T47D (cell line): ENCODE results near the gene ALK.

Experiments
- DNase-seq, 2 experiments: peaks; one replicate each; pipeline versions ENCODE4 v3.0.0 to v3.0.0-alpha.2; 2011 to 2012; ENCODE audit warnings: low read depth in 1 of 2, low spot score in 1 of 2
- JUND ChIP-seq: IDR thresholded peaks from 2 replicates; pipeline ENCODE4 v1.6.1; 2012; ENCODE audit warnings: low read depth
- in situ Hi-C: cut with HindIII; loops from 2 replicates; pipeline ENCODE4 v1.10.0; 2016; ENCODE audit warnings: low sequenced_read_pairs, low pct_unique_long_range_greater_than_20kb

Gene ALK

DNA sequence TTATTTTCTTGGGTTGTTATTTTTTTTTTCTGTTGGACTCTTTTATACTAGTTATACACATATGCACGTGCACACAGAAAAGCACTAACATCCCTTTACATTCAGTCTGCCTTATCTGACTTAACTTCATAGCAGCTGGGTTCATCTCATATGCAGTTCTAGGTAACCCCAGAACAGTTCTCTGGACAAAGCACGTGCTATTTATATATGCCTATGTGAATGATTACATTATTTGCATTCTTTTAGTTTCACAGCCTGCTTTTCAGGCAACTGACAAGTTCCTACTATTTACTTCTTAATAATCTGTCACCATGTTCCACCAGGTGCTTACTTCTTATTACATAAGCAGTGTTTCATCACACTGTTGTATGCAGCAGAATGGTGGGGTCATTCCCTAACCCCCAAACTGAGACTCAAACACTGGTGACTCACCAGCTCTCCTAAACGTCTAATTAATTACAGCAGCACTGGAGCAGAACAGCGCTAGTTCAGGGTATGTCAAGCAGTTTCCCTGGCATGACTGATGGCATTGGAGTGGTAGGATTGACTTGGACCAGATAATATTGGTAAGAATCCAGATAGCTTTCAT is 433.3 kb downstream of the ALK start:
- no peak for DNase-seq
- no peak for TF ChIP-seq JUND
- in situ Hi-C loops, result no loop called here

DNA sequence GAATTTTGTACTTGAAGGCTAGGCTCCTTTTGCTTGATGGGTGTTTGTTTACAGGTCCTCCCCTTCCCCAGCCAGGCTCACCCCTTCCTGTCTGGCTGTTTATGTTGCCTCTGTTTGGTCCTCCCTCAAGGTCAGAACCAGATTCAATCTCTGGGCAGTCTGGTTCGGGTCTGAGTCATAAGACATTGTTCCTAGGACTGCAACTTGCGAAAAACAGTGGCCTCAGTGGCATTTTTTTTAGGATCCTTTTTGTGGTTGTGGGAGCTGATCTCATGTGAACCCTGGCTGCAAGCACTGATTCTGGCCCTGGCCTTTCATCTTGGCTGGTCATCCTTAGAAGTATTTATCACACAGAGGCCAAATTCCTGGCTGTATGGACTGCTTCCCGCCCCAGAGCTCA is 435.8 kb downstream of the ALK start:
- DNase-seq, result no peak
- in situ Hi-C loops, result no loop called here
- no peak for TF ChIP-seq JUND

DNA sequence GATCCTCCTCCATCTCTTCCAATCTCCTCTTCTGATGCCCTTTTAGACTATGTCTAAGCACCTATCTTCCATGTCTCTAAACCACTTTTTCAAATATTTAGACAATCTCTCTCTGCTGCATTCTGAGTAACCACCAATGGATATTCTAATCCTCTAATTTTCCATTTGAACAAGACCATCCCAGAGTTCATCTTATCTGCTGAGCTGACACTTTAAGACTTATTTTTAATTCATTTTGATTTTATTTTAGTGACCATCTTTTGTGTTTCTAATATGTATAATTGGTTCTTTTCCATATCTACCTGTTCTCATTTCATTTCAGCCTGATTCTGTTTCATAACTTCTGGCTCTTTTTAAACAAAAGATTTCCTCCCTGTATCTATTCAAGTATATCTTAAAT is 436.3 kb downstream of the ALK start:
- DNase-seq, result no peak
- in situ Hi-C loops, result no loop called here
- no peak for TF ChIP-seq JUND

DNA sequence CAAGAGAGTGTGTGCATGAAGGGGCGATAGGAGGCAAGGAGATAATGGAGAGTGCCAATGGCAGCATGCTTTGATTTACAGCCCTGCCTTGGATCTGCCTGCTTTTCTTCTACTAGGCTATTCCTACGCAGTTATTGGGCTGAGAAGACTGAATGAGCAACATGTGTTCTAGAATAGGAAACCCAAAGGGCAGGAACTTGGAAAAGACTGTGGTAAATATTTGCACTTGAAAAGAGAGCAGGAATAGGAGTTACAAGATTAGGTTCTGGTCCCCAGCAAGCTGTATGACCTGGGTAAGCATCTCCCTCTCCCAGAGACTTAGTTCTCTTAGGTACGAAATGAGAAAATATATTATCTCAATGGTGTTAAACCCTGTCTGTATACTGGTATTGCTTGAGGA is 438.5 kb downstream of the ALK start:
- TF ChIP-seq JUND, result no peak
- no peak for DNase-seq
- in situ Hi-C loops, result no loop called here

DNA sequence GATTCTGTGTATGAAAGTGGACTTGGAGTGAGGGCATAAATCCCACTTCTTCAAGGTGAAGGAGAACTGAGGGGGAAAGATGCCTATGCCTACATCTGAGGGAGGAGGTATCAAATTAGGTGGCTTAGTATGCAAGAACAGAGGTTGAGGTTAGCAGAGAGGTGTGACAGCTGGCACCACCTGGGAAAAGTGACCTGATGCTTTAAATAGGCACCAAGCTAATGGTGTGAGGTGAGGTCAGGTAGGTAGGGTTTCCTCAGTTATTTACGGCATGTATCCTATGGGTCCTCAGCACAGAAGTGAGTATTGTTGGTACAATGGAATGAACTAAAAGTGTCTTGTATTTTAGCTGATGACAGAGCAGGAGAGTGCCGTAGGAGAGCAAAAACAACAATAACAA is 439.0 kb downstream of the ALK start:
- no peak for DNase-seq
- in situ Hi-C loops, result no loop called here
- TF ChIP-seq JUND, result no peak

DNA sequence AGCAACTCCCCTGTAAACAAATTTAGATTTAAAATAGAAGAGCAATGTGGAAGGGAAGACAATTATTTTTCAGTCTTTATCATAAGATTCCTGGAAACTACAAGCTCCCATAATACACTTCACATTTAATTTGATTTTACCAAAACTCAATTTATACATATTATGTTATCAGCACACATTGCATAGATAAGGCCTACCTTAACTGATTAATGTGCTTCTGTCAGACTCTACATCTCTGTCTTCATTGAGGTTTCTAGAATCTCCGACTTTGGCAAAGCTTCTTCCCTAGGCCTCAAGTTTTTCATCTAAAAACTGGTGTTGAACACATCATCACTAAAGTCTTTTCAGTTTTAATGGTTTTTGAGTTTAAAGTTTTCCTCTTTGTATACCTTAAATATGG is 440.1 kb downstream of the ALK start:
- no peak for TF ChIP-seq JUND
- DNase-seq, result no peak
- in situ Hi-C loops, result no loop called here

DNA sequence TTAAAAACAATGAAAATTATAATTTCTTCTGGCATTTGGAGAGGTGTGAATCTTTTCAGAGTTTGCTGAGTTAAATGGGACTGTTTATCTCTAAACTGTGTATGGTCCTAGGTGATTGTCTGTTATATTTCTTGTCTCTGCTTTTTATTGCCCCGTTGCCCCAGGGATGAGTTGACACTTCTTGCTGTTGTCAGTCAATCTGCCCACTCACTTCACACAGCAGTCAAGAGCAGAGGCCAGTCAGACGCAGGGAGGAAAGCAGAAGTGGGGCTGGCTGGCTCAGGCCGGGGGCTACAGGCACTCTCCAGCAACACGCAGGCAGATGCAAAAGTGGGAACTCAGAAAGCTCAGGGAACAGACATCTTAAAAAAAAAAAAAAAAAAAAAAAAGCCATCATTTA is 441.0 kb downstream of the ALK start:
- in situ Hi-C loops, result no loop called here
- no peak for DNase-seq
- TF ChIP-seq JUND, result no peak

DNA sequence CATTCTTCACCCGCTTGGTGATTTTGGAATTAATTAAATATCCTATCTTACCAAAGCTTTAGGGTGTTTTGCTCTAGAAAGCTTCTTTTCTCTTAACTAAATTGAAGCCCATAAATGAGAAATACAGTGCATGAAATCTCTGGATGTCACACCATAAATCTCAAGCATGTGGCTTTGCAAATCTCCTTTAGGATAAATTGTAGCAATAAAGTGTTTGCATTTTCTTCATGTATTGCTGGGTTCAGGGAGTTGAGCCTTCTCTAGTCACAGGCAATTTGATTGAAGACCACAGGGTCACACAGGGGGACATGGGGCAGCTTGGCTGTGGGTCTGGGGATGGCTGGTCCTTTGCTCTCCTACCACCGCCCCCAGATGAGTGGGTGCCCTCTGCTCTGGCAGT is 442.0 kb downstream of the ALK start:
- TF ChIP-seq JUND, result no peak
- in situ Hi-C loops, result no loop called here
- DNase-seq, result no peak

DNA sequence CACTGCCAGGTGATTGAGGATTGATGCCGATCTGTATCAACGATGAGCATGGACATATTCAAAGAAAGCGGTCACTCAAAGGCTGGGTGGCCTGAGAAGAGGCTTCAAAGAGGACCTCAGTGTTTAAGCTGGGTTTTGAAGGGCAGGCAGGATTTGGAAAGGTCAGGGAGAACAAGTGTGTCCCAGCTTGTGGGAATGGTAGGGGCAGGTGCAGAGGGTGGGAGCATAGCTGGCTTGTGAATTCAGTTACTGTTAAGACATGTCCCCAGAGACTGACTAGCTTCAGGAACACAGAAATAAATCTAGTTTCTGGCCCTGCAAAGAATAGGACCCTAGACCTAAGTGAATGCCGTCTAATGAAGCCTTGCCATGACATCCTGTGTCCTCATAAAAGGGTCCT is 442.7 kb downstream of the ALK start:
- TF ChIP-seq JUND, result no peak
- DNase-seq, result no peak
- in situ Hi-C loops, result no loop called here

DNA sequence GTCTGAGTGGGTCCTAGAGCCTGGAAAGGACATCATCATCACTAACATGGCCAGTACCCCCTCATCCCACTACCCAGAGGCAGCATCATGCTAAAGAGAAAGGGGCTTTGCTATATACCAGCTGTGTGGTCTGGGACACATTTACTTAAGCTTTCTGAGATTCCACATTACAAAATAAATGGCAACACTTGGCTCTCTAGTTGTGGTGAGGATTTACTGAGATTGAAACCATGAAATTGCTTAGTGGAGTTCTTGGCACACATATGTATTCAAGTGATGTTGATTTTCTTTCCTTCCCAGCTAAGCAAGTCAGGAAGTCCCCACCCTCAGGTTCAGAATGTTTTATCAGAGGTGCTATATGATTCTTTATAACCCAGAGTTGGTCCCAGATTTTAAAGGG is 444.2 kb downstream of the ALK start:
- no peak for TF ChIP-seq JUND
- no peak for DNase-seq
- in situ Hi-C loops, result no loop called here

DNA sequence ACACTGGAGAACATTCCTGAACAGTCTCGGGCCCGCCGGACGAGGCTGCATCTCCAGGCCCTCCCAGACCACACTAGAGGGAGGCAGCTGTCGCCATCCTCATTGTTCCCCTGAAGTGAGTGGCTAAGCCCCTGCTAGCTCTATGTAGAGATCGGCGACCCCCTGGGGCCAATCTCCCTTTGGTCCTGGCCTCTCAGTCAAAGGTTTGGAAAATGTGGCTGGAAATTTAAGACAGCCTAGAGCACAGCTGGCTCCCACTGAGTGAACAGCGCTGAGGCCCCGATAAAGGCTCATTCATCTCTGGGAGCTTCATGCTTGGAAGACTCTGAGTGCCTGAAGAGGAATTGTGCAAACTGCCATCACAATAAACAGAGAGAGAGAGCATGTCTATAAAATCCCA is 445.9 kb downstream of the ALK start:
- no peak for TF ChIP-seq JUND
- DNase-seq, result no peak
- in situ Hi-C loops, result no loop called here

DNA sequence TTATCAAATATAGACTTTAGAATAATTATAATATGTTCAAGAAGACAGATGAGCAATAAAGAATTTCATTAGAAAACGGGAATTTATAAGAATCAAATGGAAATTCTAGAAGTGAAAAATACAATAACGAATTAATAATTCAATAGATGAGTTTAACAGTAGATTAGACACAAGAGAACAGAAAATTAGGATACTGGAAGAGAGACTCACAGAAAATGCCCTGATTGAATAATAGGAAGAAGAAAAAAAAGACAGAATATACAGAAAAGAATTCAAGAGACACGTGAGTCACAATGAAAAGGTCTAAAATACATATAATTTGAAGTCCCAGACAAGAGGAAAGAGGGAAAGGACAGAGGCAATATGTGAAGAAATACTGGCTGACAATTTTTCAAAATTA is 451.4 kb downstream of the ALK start:
- no peak for TF ChIP-seq JUND
- DNase-seq, result no peak
- in situ Hi-C loops, result no loop called here

DNA sequence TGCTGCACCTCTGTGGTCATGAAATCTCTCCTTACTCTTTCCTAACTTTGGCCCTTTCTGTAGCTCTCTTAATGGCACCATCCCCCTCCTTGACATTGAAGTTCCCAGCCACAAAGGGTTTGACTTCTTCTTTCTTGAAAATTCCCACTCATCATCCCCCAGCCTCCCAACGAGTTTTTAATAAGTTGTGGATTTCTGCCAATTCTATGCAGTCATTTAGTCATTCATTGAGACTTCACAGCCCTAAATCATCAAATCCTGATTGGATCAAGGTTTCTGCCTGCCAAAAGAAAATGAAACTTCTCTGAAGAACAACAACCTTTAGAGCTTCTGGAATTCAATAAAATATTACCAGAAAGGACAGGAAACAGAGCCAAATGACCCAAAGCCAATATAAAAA is 451.9 kb downstream of the ALK start:
- TF ChIP-seq JUND, result no peak
- no peak for DNase-seq
- in situ Hi-C loops, result no loop called here

DNA sequence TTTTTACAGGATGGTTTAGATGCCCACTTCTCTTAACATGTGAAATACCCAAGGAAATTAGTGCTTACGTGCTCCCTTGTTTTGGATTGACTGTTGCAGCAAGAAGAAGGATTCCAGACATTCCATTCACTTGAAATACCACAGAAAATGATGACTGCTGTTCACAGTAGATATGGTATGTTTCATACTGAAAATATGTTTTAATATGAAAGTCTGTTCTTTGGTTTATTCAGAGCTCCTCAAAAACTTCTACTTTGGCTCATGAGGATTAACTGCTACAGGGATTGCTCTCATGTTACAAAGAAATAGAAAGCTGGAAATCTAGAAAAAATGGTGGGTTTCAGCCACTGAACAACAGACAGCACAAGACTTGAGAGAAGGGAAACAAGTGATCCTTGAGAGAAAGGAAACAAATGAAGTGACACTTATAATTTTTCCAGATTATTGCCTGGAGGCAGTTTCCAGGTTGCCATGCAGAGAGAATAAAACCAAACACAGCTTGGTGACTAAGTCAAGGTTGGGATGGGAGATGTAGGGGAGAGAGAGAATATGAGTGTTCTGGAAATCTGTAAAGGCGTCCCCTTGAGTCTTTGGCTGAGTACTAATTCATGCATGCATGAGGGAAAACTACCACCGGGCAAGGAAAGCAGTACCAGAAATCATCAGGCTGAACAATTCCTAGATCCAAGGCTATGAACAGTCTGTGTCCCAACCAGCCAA is 458.0 kb downstream of the ALK start:
- no peak for TF ChIP-seq JUND
- no peak for DNase-seq
- in situ Hi-C loops, result no loop called here
